Activated T-cell treated with anti-CD3 and anti-CD28 coated beads, Interleukin-2, amount 50 U/mL, for 24 hours (primary cell): ENCODE data around the gene DST.

Experiments used
- DNase-seq: peaks from one replicate; pipeline ENCODE4 v3.0.0-alpha.2; 2020
- H3K27ac Mint-ChIP-seq: 2 replicates; pipeline ENCODE4 v1.8.0; 2020; ENCODE audit warnings: mild to moderate bottlenecking, mixed read lengths
- H3K27me3 Mint-ChIP-seq: 2 replicates; pipeline ENCODE4 v1.8.0; 2020; ENCODE audit warnings: mixed read lengths
- H3K36me3 Mint-ChIP-seq: 2 replicates; pipeline ENCODE4 v1.8.0; 2020; ENCODE audit warnings: low read depth, mixed read lengths
- H3K4me1 Mint-ChIP-seq: 2 replicates; pipeline ENCODE4 v1.8.0; 2020; ENCODE audit warnings: low read depth, mixed read lengths
- H3K4me3 Mint-ChIP-seq: 2 replicates; pipeline ENCODE4 v1.8.0; 2020; ENCODE audit warnings: mild to moderate bottlenecking, moderate library complexity, mixed read lengths
- H3K9me3 Mint-ChIP-seq: 2 replicates; pipeline ENCODE4 v1.8.0; 2020; ENCODE audit warnings: mixed read lengths

DST gene

GRCh38 chr6:56440551-56440981 is 202.1 kb downstream of the DST start:
- Mint-ChIP-seq H3K27ac (no peak overlapping the region), H3K9me3 (peaks cover 6% of the 10 kb centered on the region), H3K36me3 (no peaks in the 10 kb centered on the region), H3K4me1 (no peaks in the 10 kb centered on the region), H3K27me3 (no peaks in the 10 kb centered on the region), H3K4me3 (no peak overlapping the region)
- no peak for DNase-seq

DNA sequence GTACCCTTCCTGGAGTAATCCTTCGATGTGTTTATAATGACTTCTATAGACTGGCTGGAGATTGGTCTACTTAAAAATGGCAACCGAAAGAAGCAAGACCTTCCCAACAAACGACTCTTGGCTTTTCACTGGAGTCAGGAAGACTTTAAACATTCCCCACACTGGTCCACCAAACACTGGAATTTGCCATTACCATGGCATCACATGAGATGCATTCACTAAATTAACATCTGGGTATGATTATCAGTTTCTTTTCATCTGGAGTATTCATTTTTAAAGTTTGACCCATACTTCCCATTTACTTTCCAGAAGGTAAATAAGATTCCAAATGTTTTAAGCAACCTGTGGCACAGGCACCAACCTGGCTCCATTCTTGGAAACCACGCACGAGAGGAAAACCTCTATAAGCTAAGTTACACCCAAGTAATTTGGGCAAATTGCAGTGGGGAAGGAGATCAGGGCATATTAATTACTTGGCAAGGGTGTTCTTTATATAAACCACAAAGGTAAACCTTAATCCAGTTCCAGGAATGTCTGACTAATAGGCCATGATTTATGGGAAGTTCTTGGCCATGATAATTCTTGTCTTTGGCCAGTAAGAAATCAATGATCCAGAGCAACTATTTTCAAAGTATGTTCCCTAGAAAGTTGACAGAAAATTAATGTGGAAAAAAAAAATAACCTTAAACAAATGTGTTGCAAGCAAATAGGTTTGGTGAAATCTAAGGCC is 205.4 kb downstream of the DST start:
- no peaks in the 10 kb centered on the region for H3K27me3 Mint-ChIP-seq
- DNase-seq: no peak
- no peak overlapping the region for H3K4me3 Mint-ChIP-seq
- no peaks in the 10 kb centered on the region for H3K36me3 Mint-ChIP-seq
- peaks cover 6% of the 10 kb centered on the region for H3K9me3 Mint-ChIP-seq
- H3K4me1 Mint-ChIP-seq: no peaks in the 10 kb centered on the region
- H3K27ac Mint-ChIP-seq: no peak overlapping the region

- no peak overlapping the region for H3K27ac Mint-ChIP-seq
- H3K4me3 Mint-ChIP-seq: no peak overlapping the region
These were observed 206.9 kb downstream of the DST start for GRCh38 chr6:56435754-56436153.

DNA sequence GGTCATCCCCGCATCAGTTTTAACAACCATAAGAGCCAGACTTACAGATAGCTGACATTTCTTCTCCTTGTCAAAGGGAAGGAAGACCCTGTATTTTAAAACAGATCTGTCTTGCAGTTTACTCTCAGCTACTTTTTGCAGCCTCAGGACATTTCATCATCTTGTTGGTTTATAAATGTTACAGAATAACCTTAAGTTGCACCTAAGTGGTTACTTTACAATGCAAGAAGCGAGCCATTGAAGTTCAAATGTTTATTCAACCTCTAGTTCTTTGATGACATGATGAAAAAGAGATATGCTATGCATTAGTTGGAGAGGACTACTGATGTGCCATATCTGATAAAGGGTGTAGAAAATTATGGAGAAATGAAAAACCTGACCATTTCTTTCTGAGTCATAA is 207.4 kb downstream of the DST start:
- H3K27me3 Mint-ChIP-seq: no peaks in the 10 kb centered on the region
- no peaks in the 10 kb centered on the region for H3K4me1 Mint-ChIP-seq
- DNase-seq: no peak
- no peak overlapping the region for H3K27ac Mint-ChIP-seq
- no peaks in the 10 kb centered on the region for H3K36me3 Mint-ChIP-seq
- peaks cover 6% of the 10 kb centered on the region for H3K9me3 Mint-ChIP-seq
- no peak overlapping the region for H3K4me3 Mint-ChIP-seq

More at GRCh38 chr6:56435754-56436153, 206.9 kb downstream of the DST start:
- Mint-ChIP-seq H3K27me3 (no peaks in the 10 kb centered on the region), H3K4me1 (no peaks in the 10 kb centered on the region), H3K9me3 (peaks cover 6% of the 10 kb centered on the region), H3K36me3 (no peaks in the 10 kb centered on the region)
- no peak for DNase-seq

- Mint-ChIP-seq H3K9me3 (peaks cover 3% of the 10 kb centered on the region), H3K36me3 (no peaks in the 10 kb centered on the region), H3K4me1 (no peaks in the 10 kb centered on the region), H3K4me3 (no peak overlapping the region), H3K27ac (no peak overlapping the region), H3K27me3 (no peaks in the 10 kb centered on the region)
- DNase-seq: no peak
These were observed 208.1 kb downstream of the DST start for GRCh38 chr6:56434606-56435005.

- no peaks in the 10 kb centered on the region for H3K27me3 Mint-ChIP-seq
- no peaks in the 10 kb centered on the region for H3K36me3 Mint-ChIP-seq
- no peaks in the 10 kb centered on the region for H3K4me1 Mint-ChIP-seq
- no peak overlapping the region for H3K4me3 Mint-ChIP-seq
- H3K27ac Mint-ChIP-seq: no peak overlapping the region
- no peak for DNase-seq
- no peaks in the 10 kb centered on the region for H3K9me3 Mint-ChIP-seq
These were observed 209.6 kb downstream of the DST start for GRCh38 chr6:56433119-56433518.

GRCh38 chr6:56432194-56432593 is 210.5 kb downstream of the DST start:
- Mint-ChIP-seq H3K4me3 (no peak overlapping the region), H3K36me3 (no peaks in the 10 kb centered on the region), H3K27me3 (no peaks in the 10 kb centered on the region), H3K27ac (no peak overlapping the region), H3K4me1 (no peaks in the 10 kb centered on the region), H3K9me3 (no peaks in the 10 kb centered on the region)
- no peak for DNase-seq

GRCh38 chr6:56430629-56431600 is 211.8 kb downstream of the DST start:
- Mint-ChIP-seq H3K36me3 (no peaks in the 10 kb centered on the region), H3K27ac (no peak overlapping the region), H3K27me3 (no peaks in the 10 kb centered on the region), H3K9me3 (no peaks in the 10 kb centered on the region), H3K4me1 (no peaks in the 10 kb centered on the region), H3K4me3 (no peak overlapping the region)
- no peak for DNase-seq

- no peak overlapping the region for H3K27ac Mint-ChIP-seq
- no peaks in the 10 kb centered on the region for H3K9me3 Mint-ChIP-seq
- H3K4me3 Mint-ChIP-seq: no peak overlapping the region
- H3K36me3 Mint-ChIP-seq: no peaks in the 10 kb centered on the region
- no peak for DNase-seq
- no peaks in the 10 kb centered on the region for H3K27me3 Mint-ChIP-seq
- no peaks in the 10 kb centered on the region for H3K4me1 Mint-ChIP-seq
These were observed 218.1 kb downstream of the DST start for GRCh38 chr6:56424542-56425083.

DNA sequence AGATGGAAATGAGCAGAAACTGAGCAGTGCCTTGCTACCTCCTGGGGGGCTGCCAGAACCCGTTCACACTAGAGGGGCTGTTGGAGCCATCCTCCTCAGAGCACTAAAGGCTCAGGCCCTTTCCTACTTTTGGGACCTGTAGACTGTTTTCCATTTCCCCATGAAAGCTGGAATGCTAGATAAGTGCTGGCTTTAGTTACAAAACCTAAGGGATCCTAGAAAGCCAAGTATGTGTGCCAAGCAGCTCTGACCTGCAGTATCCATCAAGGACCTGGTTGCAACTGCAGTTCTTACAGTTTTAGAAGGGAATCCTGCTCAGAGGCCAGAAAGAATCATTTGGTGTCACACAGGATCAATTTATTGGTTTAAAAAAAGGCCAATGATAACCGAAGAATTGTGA is 218.6 kb downstream of the DST start:
- H3K27me3 Mint-ChIP-seq: no peaks in the 10 kb centered on the region
- H3K27ac Mint-ChIP-seq: no peak overlapping the region
- H3K4me3 Mint-ChIP-seq: no peak overlapping the region
- no peaks in the 10 kb centered on the region for H3K9me3 Mint-ChIP-seq
- no peaks in the 10 kb centered on the region for H3K4me1 Mint-ChIP-seq
- H3K36me3 Mint-ChIP-seq: no peaks in the 10 kb centered on the region
- no peak for DNase-seq

DNA sequence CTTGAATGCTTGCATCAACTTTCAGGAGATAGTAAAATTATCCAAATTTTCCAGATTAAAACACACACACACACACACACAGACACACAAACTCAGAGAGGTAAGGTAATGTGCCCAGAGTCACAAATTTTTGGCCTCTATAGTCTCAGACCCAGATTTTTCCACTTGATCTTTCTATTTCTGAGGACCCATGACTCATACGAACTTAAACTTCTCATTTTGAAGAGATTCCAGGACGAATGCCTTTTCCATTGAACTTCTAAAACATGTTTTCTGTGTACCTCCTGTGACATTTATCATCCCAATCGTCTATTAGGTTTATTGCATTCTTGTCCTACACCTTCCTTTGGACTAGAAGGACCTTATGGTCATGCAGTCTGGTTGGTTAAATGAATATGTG is 222.4 kb downstream of the DST start:
- no peak overlapping the region for H3K4me3 Mint-ChIP-seq
- no peak overlapping the region for H3K27ac Mint-ChIP-seq
- H3K27me3 Mint-ChIP-seq: no peaks in the 10 kb centered on the region
- no peaks in the 10 kb centered on the region for H3K4me1 Mint-ChIP-seq
- H3K36me3 Mint-ChIP-seq: no peaks in the 10 kb centered on the region
- H3K9me3 Mint-ChIP-seq: no peaks in the 10 kb centered on the region
- DNase-seq: no peak

- H3K4me3 Mint-ChIP-seq: no peak overlapping the region
- H3K27ac Mint-ChIP-seq: no peak overlapping the region
- no peak for DNase-seq
- H3K36me3 Mint-ChIP-seq: no peaks in the 10 kb centered on the region
- H3K27me3 Mint-ChIP-seq: no peaks in the 10 kb centered on the region
- no peaks in the 10 kb centered on the region for H3K4me1 Mint-ChIP-seq
- no peaks in the 10 kb centered on the region for H3K9me3 Mint-ChIP-seq
These were observed 223.5 kb downstream of the DST start for GRCh38 chr6:56419191-56419590.

DNA sequence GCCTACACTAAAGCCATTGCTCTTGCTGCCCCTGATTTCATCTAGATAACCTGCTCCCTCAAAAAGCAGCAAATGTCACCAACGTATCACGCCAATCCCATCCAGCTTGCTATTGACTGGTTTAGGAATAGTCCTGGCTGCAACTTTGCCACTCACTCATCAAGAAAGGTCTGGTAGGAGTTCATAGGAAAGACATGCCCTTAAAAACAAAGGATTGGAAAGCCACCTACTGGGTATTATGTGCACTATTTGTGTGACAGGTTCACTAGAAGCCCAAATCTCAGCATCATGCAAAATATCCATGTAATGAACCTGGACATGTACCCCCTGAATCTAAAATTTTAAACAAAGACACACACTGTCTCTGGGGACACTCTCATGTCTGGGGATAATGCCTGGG is 224.9 kb downstream of the DST start:
- Mint-ChIP-seq H3K27ac (no peak overlapping the region), H3K27me3 (no peaks in the 10 kb centered on the region), H3K9me3 (no peaks in the 10 kb centered on the region), H3K4me1 (no peaks in the 10 kb centered on the region), H3K36me3 (no peaks in the 10 kb centered on the region), H3K4me3 (no peak overlapping the region)
- DNase-seq: no peak

- no peaks in the 10 kb centered on the region for H3K9me3 Mint-ChIP-seq
- H3K27ac Mint-ChIP-seq: no peak overlapping the region
- no peaks in the 10 kb centered on the region for H3K36me3 Mint-ChIP-seq
- no peaks in the 10 kb centered on the region for H3K4me1 Mint-ChIP-seq
- H3K27me3 Mint-ChIP-seq: no peaks in the 10 kb centered on the region
- DNase-seq: no peak
- no peak overlapping the region for H3K4me3 Mint-ChIP-seq
These were observed 226.4 kb downstream of the DST start for GRCh38 chr6:56416247-56416646.

DNA sequence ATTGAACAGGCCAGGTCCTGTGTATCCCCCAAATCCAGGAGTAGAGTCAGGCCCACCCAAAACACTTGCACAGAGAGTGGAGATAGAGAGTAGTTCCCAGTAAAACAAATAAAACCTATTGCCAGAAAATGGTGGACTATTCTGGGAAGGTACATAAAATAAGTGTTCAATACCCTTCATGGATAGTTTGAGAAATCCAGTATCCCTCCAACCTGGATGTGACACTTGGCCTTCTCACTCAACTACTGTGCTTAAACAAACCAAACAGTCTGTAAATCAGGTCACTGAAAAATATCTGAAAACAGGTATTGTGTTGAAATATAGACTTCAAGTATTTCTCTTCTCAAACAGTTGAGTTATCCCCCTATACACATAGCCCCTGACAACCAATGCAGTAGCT is 233.7 kb downstream of the DST start:
- Mint-ChIP-seq H3K9me3 (no peaks in the 10 kb centered on the region), H3K4me3 (no peak overlapping the region)

More for the DNA sequence above, 233.7 kb downstream of the DST start:
- Mint-ChIP-seq H3K27me3 (peaks cover 4% of the 10 kb centered on the region), H3K27ac (no peak overlapping the region), H3K36me3 (no peaks in the 10 kb centered on the region), H3K4me1 (peaks cover 4% of the 10 kb centered on the region)
- no peak for DNase-seq
